SK-N-SH treated with all-trans-retinoic acid at 6 μM for 48 hours (cell line): ENCODE measurements around the gene RGS19.

Source experiments
- ATAC-seq: fragments of 200-7000 bp; cut with Tn5 transposase; 3 replicates; pipeline ENCODE4 v1.9.1; 2020; ENCODE audit warnings: mild to moderate bottlenecking, moderate library complexity
- ARNTL ChIP-seq: fragments of 450-650 bp; formaldehyde crosslinking; IDR thresholded peaks from 2 replicates; pipeline ENCODE4 v1.5.0; 2020; ENCODE audit warnings: low read depth, mild to moderate bottlenecking, moderate library complexity, borderline replicate concordance
- BACH2 ChIP-seq: fragments of 250-450 bp; sonication (Bioruptor Pico); IDR thresholded peaks from 2 replicates; pipeline ENCODE4 v1.9.0; 2021; ENCODE audit warnings: mild to moderate bottlenecking, borderline replicate concordance
- CREB5 ChIP-seq: fragments of 250-450 bp; sonication (Bioruptor Pico); IDR thresholded peaks from 2 replicates; pipeline ENCODE4 v1.5.1; 2020; ENCODE audit warnings: low read depth, mild to moderate bottlenecking, moderate library complexity
- CSDC2 ChIP-seq: fragments of 250-450 bp; sonication (Bioruptor Pico); IDR thresholded peaks from 2 replicates; pipeline ENCODE4 v1.5.0; 2020; ENCODE audit warnings: mild to moderate bottlenecking, moderate library complexity
- CSRNP3 ChIP-seq: fragments of 250-450 bp; sonication (Bioruptor Pico); IDR thresholded peaks from 2 replicates; pipeline ENCODE4 v1.5.1; 2021; ENCODE audit warnings: mild to moderate bottlenecking, moderate library complexity
- GLIS3 ChIP-seq: fragments of 250-450 bp; sonication (Bioruptor Pico); IDR thresholded peaks from 2 replicates; pipeline ENCODE4 v1.5.0; 2020; ENCODE audit warnings: mild to moderate bottlenecking, moderate library complexity
- ISL1 ChIP-seq: fragments of 250-450 bp; sonication (Bioruptor Pico); IDR thresholded peaks from 2 replicates; pipeline ENCODE4 v2.1.2; 2022; ENCODE audit warnings: mild to moderate bottlenecking, moderate library complexity
- OSR1 ChIP-seq: fragments of 250-450 bp; sonication (Bioruptor Pico); IDR thresholded peaks from 2 replicates; pipeline ENCODE4 v1.8.0; 2022; ENCODE audit warnings: moderate library complexity, mild to moderate bottlenecking, inconsistent platforms
- PATZ1 ChIP-seq: fragments of 250-450 bp; sonication (Bioruptor Pico); IDR thresholded peaks from 2 replicates; pipeline ENCODE4 v1.8.0; 2020; ENCODE audit warnings: mild to moderate bottlenecking, moderate library complexity, borderline replicate concordance
- POU6F1 ChIP-seq: fragments of 250-450 bp; sonication (Bioruptor Pico); IDR thresholded peaks from 2 replicates; pipeline ENCODE4 v1.8.0; 2021; ENCODE audit warnings: low read depth, mild to moderate bottlenecking, moderate library complexity, borderline replicate concordance
- PPARA ChIP-seq: fragments of 250-450 bp; sonication (Bioruptor Pico); IDR thresholded peaks from 2 replicates; pipeline ENCODE4 v1.5.0; 2020; ENCODE audit warnings: mild to moderate bottlenecking, borderline replicate concordance
- RARB ChIP-seq: fragments of 250-450 bp; sonication (Bioruptor Pico); IDR thresholded peaks from 2 replicates; pipeline ENCODE4 v1.8.0; 2021; ENCODE audit warnings: mild to moderate bottlenecking, moderate library complexity
- SNAI2 ChIP-seq: fragments of 250-450 bp; sonication (Bioruptor Pico); IDR thresholded peaks from 2 replicates; pipeline ENCODE4 v1.5.0; 2020; ENCODE audit warnings: mild to moderate bottlenecking, moderate library complexity
- TCF4 ChIP-seq: fragments of 250-450 bp; sonication (Bioruptor Pico); IDR thresholded peaks from 2 replicates; pipeline ENCODE4 v1.8.0; 2021; ENCODE audit warnings: mild to moderate bottlenecking, moderate library complexity, borderline replicate concordance
- TOX ChIP-seq: fragments of 250-450 bp; sonication (Bioruptor Pico); IDR thresholded peaks from 2 replicates; pipeline ENCODE4 v1.8.0; 2021; ENCODE audit warnings: mild to moderate bottlenecking, moderate library complexity, borderline replicate concordance
- TSHZ2 ChIP-seq: fragments of 250-450 bp; sonication (Bioruptor Pico); IDR thresholded peaks from 2 replicates; pipeline ENCODE4 v1.5.0; 2020; ENCODE audit warnings: mild to moderate bottlenecking, moderate library complexity
- ZC3H10 ChIP-seq: fragments of 250-450 bp; sonication (Bioruptor Pico); IDR thresholded peaks from 2 replicates; pipeline ENCODE4 v1.5.1; 2021; ENCODE audit warnings: mild to moderate bottlenecking, moderate library complexity
- ZFP3 ChIP-seq: fragments of 250-450 bp; sonication (Bioruptor Pico); IDR thresholded peaks from 2 replicates; pipeline ENCODE4 v1.5.0; 2020; ENCODE audit warnings: mild to moderate bottlenecking, moderate library complexity
- ZFP30 ChIP-seq: fragments of 450-650 bp; formaldehyde crosslinking; IDR thresholded peaks from 2 replicates; pipeline ENCODE4 v1.5.0; 2022; ENCODE audit warnings: mild to moderate bottlenecking, moderate library complexity
- ZNF565 ChIP-seq: fragments of 450-650 bp; formaldehyde crosslinking; conservative IDR thresholded peaks from 2 replicates; pipeline ENCODE4 v1.5.0; 2020; ENCODE audit warnings: low read depth, mild to moderate bottlenecking, moderate library complexity
- ZNF70 ChIP-seq: fragments of 450-650 bp; formaldehyde crosslinking; IDR thresholded peaks from 2 replicates; pipeline ENCODE4 v1.5.0; 2020; ENCODE audit warnings: mild to moderate bottlenecking, moderate library complexity

The RGS19 gene

GRCh38 chr20:64106435-64106961 is 27.2 kb upstream of the RGS19 start:
- TF ChIP-seq CREB5 (CRISPR knock-in tag) (no peak), RARB (CRISPR knock-in tag) (no peak), CSRNP3 (CRISPR knock-in tag) (no peak), ZFP3 (CRISPR knock-in tag) (no peak), ARNTL (CRISPR knock-in tag) (no peak), OSR1 (no peak), PATZ1 (no peak), ZNF70 (CRISPR knock-in tag) (no peak), BACH2 (no peak), TCF4 (CRISPR knock-in tag) (no peak), POU6F1 (CRISPR knock-in tag) (no peak), TSHZ2 (no peak), ISL1 (CRISPR knock-in tag) (no peak), TOX (CRISPR knock-in tag) (no peak), PPARA (no peak), CSDC2 (CRISPR knock-in tag) (no peak), ZNF565 (no peak), GLIS3 (CRISPR knock-in tag) (no peak), ZFP30 (no peak)
- ATAC-seq: no peak

GRCh38 chr20:64105846-64106434 is 26.6 kb upstream of the RGS19 start:
- no peak for ATAC-seq
- TF ChIP-seq ZFP30 (no peak), BACH2 (no peak), ARNTL (CRISPR knock-in tag) (no peak), PPARA (no peak), ZC3H10 (CRISPR knock-in tag) (no peak), ZNF565 (no peak), CSRNP3 (CRISPR knock-in tag) (no peak), TOX (CRISPR knock-in tag) (no peak), TCF4 (CRISPR knock-in tag) (no peak), SNAI2 (CRISPR knock-in tag) (no peak), RARB (CRISPR knock-in tag) (no peak), ZFP3 (CRISPR knock-in tag) (no peak), POU6F1 (CRISPR knock-in tag) (no peak)
